Thoracic aorta (tissue), 2 donors: Measurements from ENCODE around the gene RORC. TPM values are rescaled to one million over a fixed set of nuclear protein-coding genes. Genes with fewer than 3 reads are reported as not detected.

Experiments
- ATAC-seq: fragments of 150-250 bp; one replicate; pipeline ENCODE4 v1.8.0; 2017; ENCODE audit warnings: low read depth; ENCODE audit not compliant: insufficient number of reproducible peaks, low FRiP score
- DNase-seq: peaks from one replicate; pipeline ENCODE4 v3.0.0-alpha.2; 2020; ENCODE audit warnings: low spot score
- H3K27ac ChIP-seq, 2 donors: fragments of 200-600 bp; sonication (generic); 1 replicate in 1 of 2; 2 replicates in 1 of 2; pipeline ENCODE4 v1.5.1; 2016; ENCODE audit warnings: mild to moderate bottlenecking in 2 of 2, moderate library complexity in 2 of 2
- H3K27me3 ChIP-seq: fragments of 200-600 bp; sonication (generic); replicated peaks from 2 replicates; pipeline ENCODE4 v1.6.0; 2016; ENCODE audit warnings: mild to moderate bottlenecking; ENCODE audit not compliant: insufficient read depth
- H3K36me3 ChIP-seq: fragments of 200-600 bp; sonication (generic); one replicate; pipeline ENCODE4 v1.5.1; 2016
- H3K4me1 ChIP-seq, 2 donors: fragments of 200-600 bp; sonication (generic); 1 replicate in 1 of 2; 2 replicates in 1 of 2; pipeline versions ENCODE4 v1.5.1 to v1.6.0; 2016; ENCODE audit warnings: low read depth in 2 of 2, mild to moderate bottlenecking in 1 of 2; ENCODE audit not compliant: control insufficient read depth in 1 of 2
- H3K4me3 ChIP-seq: fragments of 200-600 bp; sonication (generic); 2 replicates; pipeline ENCODE4 v1.5.1; 2016; ENCODE audit warnings: mild to moderate bottlenecking
- H3K9me3 ChIP-seq: fragments of 200-600 bp; sonication (generic); 2 replicates; pipeline ENCODE4 v1.5.1; 2016
- CTCF ChIP-seq: fragments of 200-600 bp; sonication (generic); IDR thresholded peaks from one replicate; pipeline ENCODE4 v1.5.1; 2019; ENCODE audit warnings: antibody characterized with exemption
- total RNA-seq, 2 donors: library from RNA; depleted of rRNA; stranded (reverse); fragments of >200 nt; gene quantifications; one replicate each; pipeline versions ENCODE4 v1.1.0 to v1.2.3, GENCODE V29; 2016

Gene RORC
- total RNA-seq, 2 donors from 2014 or later, result not detected

GRCh38 chr1:151822404-151822803 lies 9.2 kb downstream of the RORC start:
- no peaks in the 10 kb centered on the region for H3K36me3 ChIP-seq
- H3K27me3 ChIP-seq, result no peaks in the 10 kb centered on the region
- no peak overlapping the region for H3K27ac ChIP-seq
- no peak for TF ChIP-seq CTCF
- H3K9me3 ChIP-seq, result no peaks in the 10 kb centered on the region
- H3K4me1 ChIP-seq, result no peaks in the 10 kb centered on the region
- H3K4me3 ChIP-seq, result no peak overlapping the region
- DNase-seq (no peak), ATAC-seq (no peak)

GRCh38 chr1:151820940-151821339 lies 10.7 kb downstream of the RORC start:
- Histone ChIP-seq H3K4me1 (no peaks in the 10 kb centered on the region), H3K4me3 (no peak overlapping the region), H3K9me3 (no peaks in the 10 kb centered on the region), H3K27ac (no peak overlapping the region), H3K36me3 (no peaks in the 10 kb centered on the region), H3K27me3 (no peaks in the 10 kb centered on the region)
- no peak for DNase-seq
- no peak for ATAC-seq
- TF ChIP-seq CTCF, result no peak

GRCh38 chr1:151819976-151820623 lies 11.5 kb downstream of the RORC start:
- no peaks in the 10 kb centered on the region for H3K4me1 ChIP-seq
- DNase-seq, result no peak
- no peaks in the 10 kb centered on the region for H3K27me3 ChIP-seq
- H3K36me3 ChIP-seq, result no peaks in the 10 kb centered on the region
- no peak for ATAC-seq
- no peaks in the 10 kb centered on the region for H3K9me3 ChIP-seq
- no peak overlapping the region for H3K27ac ChIP-seq
- no peak for TF ChIP-seq CTCF
- no peak overlapping the region for H3K4me3 ChIP-seq

GRCh38 chr1:151819227-151819835 lies 12.3 kb downstream of the RORC start:
- H3K4me1 ChIP-seq, result no peaks in the 10 kb centered on the region
- no peaks in the 10 kb centered on the region for H3K27me3 ChIP-seq
- H3K27ac ChIP-seq, result no peak overlapping the region
- ATAC-seq (no peak), DNase-seq (no peak)
- H3K36me3 ChIP-seq, result no peaks in the 10 kb centered on the region
- no peak overlapping the region for H3K4me3 ChIP-seq
- no peak for TF ChIP-seq CTCF
- H3K9me3 ChIP-seq, result no peaks in the 10 kb centered on the region

DNA sequence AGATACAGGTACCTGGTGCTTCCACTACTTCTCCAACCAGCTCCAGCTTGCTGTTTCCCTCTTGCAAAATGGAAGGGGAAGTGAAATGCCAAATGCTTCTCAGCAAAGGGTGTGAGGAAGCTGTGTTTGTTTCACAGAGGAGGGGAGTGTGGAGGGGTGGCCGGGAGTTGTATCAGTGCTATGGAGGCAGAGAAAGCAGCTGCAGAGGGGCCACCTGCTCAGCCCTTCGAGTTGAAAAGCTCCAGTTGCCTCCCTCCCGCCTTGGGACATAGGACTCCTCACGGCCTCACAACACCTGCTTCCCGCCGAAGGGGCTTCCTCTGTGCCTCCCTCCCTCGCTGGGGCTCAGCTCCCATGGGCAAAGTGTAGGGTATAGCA lies 14.3 kb downstream of the RORC start:
- Histone ChIP-seq H3K4me3 (no peak overlapping the region), H3K27me3 (no peaks in the 10 kb centered on the region), H3K27ac (no peak overlapping the region), H3K36me3 (no peaks in the 10 kb centered on the region), H3K9me3 (no peaks in the 10 kb centered on the region), H3K4me1 (no peaks in the 10 kb centered on the region)
- ATAC-seq (no peak), DNase-seq (no peak)
- no peak for TF ChIP-seq CTCF
